Activated CD4-positive, alpha-beta memory T cell treated with anti-CD3 and anti-CD28 coated beads, Interleukin-2, amount 10 ng/mL, durations not matched to agents 7 days and 5 days (primary cell): Measurements from ENCODE around the gene NPAS3. TPM values are rescaled to one million over a fixed set of nuclear protein-coding genes. Genes with fewer than 3 reads are reported as not detected.

Source experiments
- CTCF ChIA-PET: fragments of 350-600 bp; sonication (Branson Sonifier 250); formaldehyde crosslinking; loops from one replicate; lab custom pipeline; 2021; ENCODE audit warnings: antibody characterized with exemption, inconsistent platforms; lab: Charles Lee
- POLR2A ChIA-PET: fragments of 350-600 bp; sonication (Branson Sonifier 250); formaldehyde crosslinking; loops from one replicate; lab custom pipeline; 2021; ENCODE audit warnings: antibody characterized with exemption; lab: Charles Lee
- DNase-seq: peaks from one replicate; pipeline ENCODE4 v3.0.0-alpha.2; 2020
- H3K27ac Mint-ChIP-seq: one replicate; pipeline ENCODE4 v1.8.0; 2021; ENCODE audit warnings: mild to moderate bottlenecking, mixed read lengths
- H3K27me3 Mint-ChIP-seq: one replicate; pipeline ENCODE4 v1.8.0; 2021; ENCODE audit warnings: mixed read lengths
- H3K36me3 Mint-ChIP-seq: one replicate; pipeline ENCODE4 v1.8.0; 2021; ENCODE audit warnings: low read depth, mixed read lengths
- H3K4me1 Mint-ChIP-seq: one replicate; pipeline ENCODE4 v1.8.0; 2021; ENCODE audit warnings: mixed read lengths
- H3K4me3 Mint-ChIP-seq: one replicate; pipeline ENCODE4 v1.8.0; 2021; ENCODE audit warnings: mild to moderate bottlenecking, mixed read lengths
- H3K9me3 Mint-ChIP-seq: one replicate; pipeline ENCODE4 v1.8.0; 2021; ENCODE audit warnings: mixed read lengths
- total RNA-seq, 2 experiments: library from RNA; stranded (reverse); gene quantifications; one replicate each; pipeline ENCODE4 v1.2.3, GENCODE V29; 2021

The NPAS3 gene
- total RNA-seq, 2 experiments from 2014 or later: not detected

DNA sequence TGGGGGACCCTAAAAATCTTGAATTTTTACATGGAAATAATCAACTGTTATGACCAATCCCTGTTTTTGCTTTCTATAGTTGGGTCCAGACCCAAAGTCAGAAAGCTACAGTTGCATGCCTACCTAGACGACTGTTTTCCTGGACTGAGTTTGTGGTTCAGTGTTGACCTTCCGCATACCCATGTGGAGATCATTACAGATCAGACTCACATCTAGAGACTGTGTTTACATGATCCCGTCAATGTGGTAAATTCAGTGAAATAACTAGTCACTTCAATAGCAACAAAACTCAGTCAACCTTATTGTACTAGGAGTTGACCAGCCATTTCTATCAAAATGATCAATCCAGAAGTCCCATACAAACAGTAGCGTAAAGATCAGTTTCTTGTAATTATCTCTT is 754.6 kb downstream of the NPAS3 start:
- Mint-ChIP-seq H3K27me3 (no peaks in the 10 kb centered on the region), H3K4me1 (no peaks in the 10 kb centered on the region), H3K9me3 (no peaks in the 10 kb centered on the region), H3K27ac (no peak overlapping the region), H3K4me3 (no peak overlapping the region), H3K36me3 (no peaks in the 10 kb centered on the region)
- ChIA-PET CTCF (interaction anchor here (0.6 kb wide), 1 partner anchor 10 kb away, joined by 4 read pairs; no protein-coding TSS in a partner anchor), POLR2A (no interaction called here)
- no peak for DNase-seq

- H3K9me3 Mint-ChIP-seq: no peaks in the 10 kb centered on the region
- H3K36me3 Mint-ChIP-seq: no peaks in the 10 kb centered on the region
- no peaks in the 10 kb centered on the region for H3K4me1 Mint-ChIP-seq
- ChIA-PET POLR2A (no interaction called here), CTCF (no interaction called here)
- DNase-seq: no peak
- no peak overlapping the region for H3K4me3 Mint-ChIP-seq
- no peaks in the 10 kb centered on the region for H3K27me3 Mint-ChIP-seq
- H3K27ac Mint-ChIP-seq: no peak overlapping the region
Measured at GRCh38 chr14:33696165-33696564, 757.5 kb downstream of the NPAS3 start.

DNA sequence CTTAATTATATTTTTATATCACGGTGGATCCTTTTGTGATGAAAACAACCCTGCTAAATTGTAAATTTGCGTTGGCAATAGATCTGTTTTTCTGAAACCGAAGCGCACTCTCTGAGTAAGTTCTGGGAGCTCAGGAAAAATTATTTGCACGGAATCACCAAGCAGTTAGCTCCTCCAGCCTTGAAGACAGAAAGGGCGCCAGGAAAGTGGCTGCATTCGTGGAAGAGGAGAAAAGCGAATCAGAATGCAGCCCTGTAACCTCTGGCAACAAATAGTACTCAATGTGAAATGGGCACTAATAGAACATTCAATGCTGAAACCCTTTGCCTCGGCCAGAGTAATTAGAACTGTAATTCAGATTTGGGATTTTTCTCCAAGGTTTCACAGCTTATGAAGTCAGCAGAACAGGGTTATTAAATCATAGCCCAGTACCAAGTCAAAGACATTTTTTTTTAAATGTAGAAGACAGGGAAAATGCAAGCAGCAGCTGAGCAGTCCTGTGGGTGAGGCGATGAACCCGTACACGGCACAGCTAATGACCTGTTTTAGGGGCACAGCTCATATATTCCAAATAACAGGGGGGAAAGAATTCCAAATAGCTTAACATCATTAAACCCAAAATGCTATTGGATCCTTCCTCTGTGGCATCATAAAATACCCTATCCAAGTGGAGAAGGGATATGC is 760.8 kb downstream of the NPAS3 start:
- Mint-ChIP-seq H3K36me3 (no peaks in the 10 kb centered on the region), H3K27ac (no peak overlapping the region)
- CTCF ChIA-PET: no interaction called here

GRCh38 chr14:33700052-33700451 is 761.4 kb downstream of the NPAS3 start:
- Mint-ChIP-seq H3K27ac (no peak overlapping the region), H3K4me3 (no peak overlapping the region), H3K27me3 (no peaks in the 10 kb centered on the region), H3K36me3 (no peaks in the 10 kb centered on the region), H3K4me1 (no peaks in the 10 kb centered on the region), H3K9me3 (no peaks in the 10 kb centered on the region)
- POLR2A ChIA-PET: no interaction called here
- no peak for DNase-seq
- CTCF ChIA-PET: no interaction called here

More for the DNA sequence above, 760.8 kb downstream of the NPAS3 start:
- POLR2A ChIA-PET: no interaction called here
- Mint-ChIP-seq H3K4me3 (no peak overlapping the region), H3K4me1 (no peaks in the 10 kb centered on the region), H3K9me3 (no peaks in the 10 kb centered on the region), H3K27me3 (no peaks in the 10 kb centered on the region)
- DNase-seq: no peak

DNA sequence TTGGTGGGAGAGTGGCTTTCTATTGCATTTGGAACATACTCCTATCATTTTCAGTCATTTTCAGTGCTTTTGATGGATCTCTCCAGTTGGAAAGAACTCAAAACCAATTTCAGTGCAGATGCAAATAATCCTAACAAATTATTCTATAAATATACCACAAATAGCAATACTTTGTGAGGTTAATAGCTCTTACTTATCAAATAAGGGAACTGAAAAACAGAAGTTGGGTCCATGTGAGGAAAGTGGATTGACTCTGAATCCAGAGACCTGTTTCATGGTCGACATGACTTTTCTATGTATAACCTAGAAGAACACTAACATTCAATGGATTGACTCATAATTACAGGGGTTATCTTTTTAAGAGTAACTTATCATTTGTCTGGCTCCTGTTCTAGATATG is 763.6 kb downstream of the NPAS3 start:
- POLR2A ChIA-PET: no interaction called here
- Mint-ChIP-seq H3K36me3 (no peaks in the 10 kb centered on the region), H3K4me3 (no peak overlapping the region), H3K27me3 (no peaks in the 10 kb centered on the region), H3K4me1 (no peaks in the 10 kb centered on the region), H3K27ac (no peak overlapping the region), H3K9me3 (no peaks in the 10 kb centered on the region)
- CTCF ChIA-PET: no interaction called here
- no peak for DNase-seq

DNA sequence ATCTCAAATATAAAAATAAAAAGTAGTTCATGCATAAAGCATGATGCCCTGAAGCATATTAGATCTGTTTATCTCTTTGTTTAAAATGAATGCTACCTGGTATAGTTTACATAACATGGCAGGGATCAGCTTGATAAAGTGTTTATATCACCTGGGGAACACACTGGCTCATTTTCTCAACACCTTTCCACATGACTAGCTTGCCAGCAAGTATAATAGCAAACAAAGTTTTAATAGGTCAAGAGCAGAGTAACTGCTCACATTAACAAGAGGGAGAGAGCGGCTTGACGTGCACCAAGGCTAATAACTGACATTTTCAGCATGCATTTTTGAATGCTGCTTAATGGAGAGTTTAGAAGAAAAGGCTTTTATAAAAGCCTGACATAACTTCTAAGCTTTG is 765.8 kb downstream of the NPAS3 start:
- Mint-ChIP-seq H3K4me3 (no peak overlapping the region), H3K9me3 (no peaks in the 10 kb centered on the region), H3K27me3 (no peaks in the 10 kb centered on the region), H3K4me1 (no peaks in the 10 kb centered on the region), H3K36me3 (no peaks in the 10 kb centered on the region), H3K27ac (no peak overlapping the region)
- no peak for DNase-seq
- POLR2A ChIA-PET: no interaction called here
- CTCF ChIA-PET: interaction anchor here (1.0 kb wide), 1 partner anchor 88 kb away, joined by 3 read pairs; no protein-coding TSS in a partner anchor

DNA sequence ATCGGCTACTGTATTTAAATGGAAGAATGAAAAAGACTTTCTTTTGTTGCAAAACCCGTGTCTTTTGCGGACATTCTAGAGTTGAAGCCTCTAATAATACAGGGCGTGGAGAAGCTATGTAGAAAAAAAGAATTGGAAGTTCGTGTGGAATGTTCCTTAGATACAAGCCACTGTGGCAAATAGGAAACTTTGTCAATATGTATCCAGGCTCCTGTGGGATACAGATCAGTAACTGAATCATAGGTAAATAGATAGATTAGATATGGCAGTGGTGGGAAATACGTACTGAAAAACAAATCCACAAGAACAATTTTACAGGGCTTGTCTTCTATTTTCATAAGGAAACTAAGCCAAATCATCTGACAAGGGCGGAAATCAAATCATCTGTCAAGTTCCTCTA is 766.8 kb downstream of the NPAS3 start:
- POLR2A ChIA-PET: no interaction called here
- H3K9me3 Mint-ChIP-seq: no peaks in the 10 kb centered on the region
- H3K36me3 Mint-ChIP-seq: no peaks in the 10 kb centered on the region
- H3K27ac Mint-ChIP-seq: no peak overlapping the region
- H3K4me3 Mint-ChIP-seq: no peak overlapping the region
- no peaks in the 10 kb centered on the region for H3K4me1 Mint-ChIP-seq
- no peaks in the 10 kb centered on the region for H3K27me3 Mint-ChIP-seq
- CTCF ChIA-PET: no interaction called here
- no peak for DNase-seq

DNA sequence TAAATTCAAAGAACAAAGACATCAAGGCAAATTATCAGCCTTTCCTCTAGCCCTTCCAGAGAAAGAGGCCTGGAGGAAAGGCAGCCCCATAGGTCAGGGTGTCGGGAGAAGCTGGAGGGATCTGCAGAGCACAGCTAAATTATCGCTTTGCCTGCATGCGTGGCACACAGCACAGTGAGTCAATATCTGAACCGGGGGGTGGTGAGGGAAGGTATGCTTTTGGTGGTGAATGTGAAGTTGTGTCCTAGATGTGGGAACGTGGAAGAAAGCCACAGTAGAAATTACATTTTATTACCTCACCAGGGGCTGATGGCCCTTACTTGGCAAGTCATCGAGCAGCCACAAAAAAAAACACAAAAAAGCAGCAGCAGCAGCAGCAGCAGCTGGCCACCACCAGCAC is 769.0 kb downstream of the NPAS3 start:
- Mint-ChIP-seq H3K9me3 (no peaks in the 10 kb centered on the region), H3K27ac (no peak overlapping the region), H3K36me3 (no peaks in the 10 kb centered on the region), H3K4me3 (no peak overlapping the region), H3K27me3 (no peaks in the 10 kb centered on the region), H3K4me1 (no peaks in the 10 kb centered on the region)
- no peak for DNase-seq
- POLR2A ChIA-PET: no interaction called here
- CTCF ChIA-PET: no interaction called here

GRCh38 chr14:33709283-33709682 is 770.6 kb downstream of the NPAS3 start:
- DNase-seq: no peak
- Mint-ChIP-seq H3K4me3 (no peak overlapping the region), H3K36me3 (no peaks in the 10 kb centered on the region), H3K27ac (no peak overlapping the region), H3K4me1 (no peaks in the 10 kb centered on the region), H3K9me3 (no peaks in the 10 kb centered on the region), H3K27me3 (no peaks in the 10 kb centered on the region)
- ChIA-PET CTCF (no interaction called here), POLR2A (no interaction called here)

GRCh38 chr14:33709711-33710110 is 771.0 kb downstream of the NPAS3 start:
- no peaks in the 10 kb centered on the region for H3K27me3 Mint-ChIP-seq
- no peaks in the 10 kb centered on the region for H3K36me3 Mint-ChIP-seq
- no peak overlapping the region for H3K4me3 Mint-ChIP-seq
- no peaks in the 10 kb centered on the region for H3K9me3 Mint-ChIP-seq
- DNase-seq: no peak
- ChIA-PET CTCF (no interaction called here), POLR2A (no interaction called here)
- no peaks in the 10 kb centered on the region for H3K4me1 Mint-ChIP-seq
- no peak overlapping the region for H3K27ac Mint-ChIP-seq

GRCh38 chr14:33710273-33710672 is 771.6 kb downstream of the NPAS3 start:
- no peaks in the 10 kb centered on the region for H3K27me3 Mint-ChIP-seq
- H3K4me1 Mint-ChIP-seq: no peaks in the 10 kb centered on the region
- no peak overlapping the region for H3K4me3 Mint-ChIP-seq
- no peaks in the 10 kb centered on the region for H3K36me3 Mint-ChIP-seq
- H3K9me3 Mint-ChIP-seq: no peaks in the 10 kb centered on the region
- no peak overlapping the region for H3K27ac Mint-ChIP-seq
- no peak for DNase-seq
- ChIA-PET POLR2A (no interaction called here), CTCF (no interaction called here)

DNA sequence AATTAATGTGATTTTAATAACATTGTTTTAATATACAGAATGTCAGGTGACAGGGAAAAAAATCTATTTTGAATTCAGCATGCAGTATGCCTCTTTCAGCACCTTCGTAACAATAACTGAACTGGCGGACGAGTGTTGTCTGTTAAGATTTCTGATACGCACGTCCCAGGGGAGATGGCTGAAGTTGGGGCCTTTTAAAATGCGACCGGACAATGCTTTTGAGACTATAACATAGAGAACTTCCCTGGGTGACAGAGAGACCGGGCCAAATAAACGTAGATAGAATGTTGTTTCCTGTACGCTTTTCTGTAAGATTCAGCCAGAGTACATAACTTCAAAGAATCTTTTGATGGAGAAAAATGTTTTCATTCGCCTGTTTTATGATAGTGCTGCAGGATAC is 772.5 kb downstream of the NPAS3 start:
- Mint-ChIP-seq H3K36me3 (no peaks in the 10 kb centered on the region), H3K27ac (no peak overlapping the region), H3K4me1 (no peaks in the 10 kb centered on the region), H3K4me3 (no peak overlapping the region), H3K27me3 (no peaks in the 10 kb centered on the region), H3K9me3 (no peaks in the 10 kb centered on the region)
- CTCF ChIA-PET: no interaction called here
- DNase-seq: no peak
- POLR2A ChIA-PET: no interaction called here

DNA sequence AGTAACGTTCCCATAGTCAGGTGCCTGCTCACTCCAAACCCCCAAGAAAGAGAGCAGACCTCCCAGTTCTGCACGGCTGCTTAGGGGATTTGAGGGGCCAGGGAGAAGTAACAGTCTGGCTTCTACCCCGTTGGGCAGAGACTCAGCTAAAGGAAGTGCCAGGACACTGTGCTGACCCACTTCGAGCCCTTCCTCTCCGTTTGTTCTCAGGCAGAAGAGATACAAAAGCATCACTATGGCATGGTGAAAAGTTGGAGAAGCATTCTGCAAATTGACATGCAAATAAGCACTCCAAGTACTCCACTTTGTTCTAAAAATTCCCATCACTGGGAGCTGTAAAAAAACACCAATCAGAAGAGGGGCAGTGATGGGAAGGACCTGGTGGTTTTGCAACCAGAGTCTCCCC is 773.1 kb downstream of the NPAS3 start:
- Mint-ChIP-seq H3K27ac (no peak overlapping the region), H3K36me3 (no peaks in the 10 kb centered on the region), H3K27me3 (no peaks in the 10 kb centered on the region), H3K4me3 (no peak overlapping the region), H3K9me3 (no peaks in the 10 kb centered on the region), H3K4me1 (no peaks in the 10 kb centered on the region)
- DNase-seq: no peak
- ChIA-PET POLR2A (no interaction called here), CTCF (no interaction called here)

GRCh38 chr14:33714527-33715226 is 776.0 kb downstream of the NPAS3 start:
- CTCF ChIA-PET: no interaction called here
- DNase-seq: no peak
- Mint-ChIP-seq H3K4me3 (no peak overlapping the region), H3K27ac (no peak overlapping the region), H3K27me3 (no peaks in the 10 kb centered on the region), H3K4me1 (no peaks in the 10 kb centered on the region), H3K9me3 (no peaks in the 10 kb centered on the region), H3K36me3 (no peaks in the 10 kb centered on the region)
- POLR2A ChIA-PET: no interaction called here
